ENCODE measurements around the gene MYBBP1A.

- TF ChIP-seq POLR2A (IDR thresholded peaks at IDR 0.05; ENCODE audit: low read depth, low read length) (no peak), TAF1 (IDR thresholded peaks at IDR 0.05; ENCODE audit: low read depth, low read length) (no peak), POLR2AphosphoS5 (IDR thresholded peaks at IDR 0.05; ENCODE audit: low read depth, low read length) (no peak), POU2F2 (IDR thresholded peaks at IDR 0.05; ENCODE audit: low read depth, low read length) (no peak)
Observed at GRCh38 chr17:4594406-4594805, 39.2 kb upstream of the MYBBP1A start.
